Measurements from ENCODE around the gene CRYM. TPM values are rescaled to one million over a fixed set of nuclear protein-coding genes. Genes with fewer than 3 reads are reported as not detected.

The CRYM gene
- total and polyA plus RNA-seq, 10 of the 15 experiments (the other 5 are each of a cell fraction or from before 2014, with no cell fraction given): 0.30 to 6.1 (median 3.9) TPM

DNA sequence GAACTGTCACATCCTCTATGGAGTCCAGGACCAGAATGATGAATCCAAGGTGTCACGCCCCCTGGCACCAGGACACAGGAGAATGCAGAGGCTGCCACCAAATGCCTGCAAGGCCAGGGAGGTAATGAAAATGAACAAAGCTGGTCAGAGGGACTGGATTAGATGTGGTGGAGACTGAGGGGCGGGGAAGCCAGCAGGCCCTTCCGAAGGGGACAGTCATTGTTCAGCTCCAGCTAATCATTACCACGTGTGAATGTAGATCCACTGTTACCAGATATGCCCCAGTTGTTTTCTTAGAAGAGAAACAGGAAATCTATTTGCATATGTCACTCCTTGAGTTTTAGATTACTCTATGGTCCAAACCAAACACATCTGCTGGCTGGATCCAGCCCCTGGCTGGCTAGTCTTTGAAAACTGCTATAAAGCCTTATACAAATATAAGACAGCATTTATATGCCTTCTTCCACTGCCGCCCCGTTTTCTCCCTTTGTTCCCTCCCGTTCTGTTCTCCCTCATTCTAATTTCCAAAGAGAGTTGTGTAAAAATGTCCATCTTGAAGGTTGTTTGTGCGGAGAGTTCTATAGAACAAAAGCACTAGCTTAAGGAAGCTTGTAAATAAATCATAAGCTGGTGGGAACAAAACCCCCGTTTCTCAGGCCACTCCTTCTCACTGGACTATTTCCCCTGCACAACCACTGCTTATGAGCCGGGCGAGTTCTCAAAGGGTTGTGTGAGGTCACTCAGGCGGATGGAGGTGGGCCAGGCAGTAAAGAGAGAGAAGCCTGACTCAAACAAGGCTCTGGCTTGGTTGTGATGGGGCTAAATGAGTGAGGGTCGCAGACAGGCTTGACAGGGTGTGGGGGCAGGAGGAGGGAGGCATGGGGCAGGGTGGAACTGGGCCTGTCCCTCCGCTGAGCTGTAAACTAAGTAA lies 14.2 kb downstream of the CRYM start (continued):
- TF ChIP-seq, protein P1, sequence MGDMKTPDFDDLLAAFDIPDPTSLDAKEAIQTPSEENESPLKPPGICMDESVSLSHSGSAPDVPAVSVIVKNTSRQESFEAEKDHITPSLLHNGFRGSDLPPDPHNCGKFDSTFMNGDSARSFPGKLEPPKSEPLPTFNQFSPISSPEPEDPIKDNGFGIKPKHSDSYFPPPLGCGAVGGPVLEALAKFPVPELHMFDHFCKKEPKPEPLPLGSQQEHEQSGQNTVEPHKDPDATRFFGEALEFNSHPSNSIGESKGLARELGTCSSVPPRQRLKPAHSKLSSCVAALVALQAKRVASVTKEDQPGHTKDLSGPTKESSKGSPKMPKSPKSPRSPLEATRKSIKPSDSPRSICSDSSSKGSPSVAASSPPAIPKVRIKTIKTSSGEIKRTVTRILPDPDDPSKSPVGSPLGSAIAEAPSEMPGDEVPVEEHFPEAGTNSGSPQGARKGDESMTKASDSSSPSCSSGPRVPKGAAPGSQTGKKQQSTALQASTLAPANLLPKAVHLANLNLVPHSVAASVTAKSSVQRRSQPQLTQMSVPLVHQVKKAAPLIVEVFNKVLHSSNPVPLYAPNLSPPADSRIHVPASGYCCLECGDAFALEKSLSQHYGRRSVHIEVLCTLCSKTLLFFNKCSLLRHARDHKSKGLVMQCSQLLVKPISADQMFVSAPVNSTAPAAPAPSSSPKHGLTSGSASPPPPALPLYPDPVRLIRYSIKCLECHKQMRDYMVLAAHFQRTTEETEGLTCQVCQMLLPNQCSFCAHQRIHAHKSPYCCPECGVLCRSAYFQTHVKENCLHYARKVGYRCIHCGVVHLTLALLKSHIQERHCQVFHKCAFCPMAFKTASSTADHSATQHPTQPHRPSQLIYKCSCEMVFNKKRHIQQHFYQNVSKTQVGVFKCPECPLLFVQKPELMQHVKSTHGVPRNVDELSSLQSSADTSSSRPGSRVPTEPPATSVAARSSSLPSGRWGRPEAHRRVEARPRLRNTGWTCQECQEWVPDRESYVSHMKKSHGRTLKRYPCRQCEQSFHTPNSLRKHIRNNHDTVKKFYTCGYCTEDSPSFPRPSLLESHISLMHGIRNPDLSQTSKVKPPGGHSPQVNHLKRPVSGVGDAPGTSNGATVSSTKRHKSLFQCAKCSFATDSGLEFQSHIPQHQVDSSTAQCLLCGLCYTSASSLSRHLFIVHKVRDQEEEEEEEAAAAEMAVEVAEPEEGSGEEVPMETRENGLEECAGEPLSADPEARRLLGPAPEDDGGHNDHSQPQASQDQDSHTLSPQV (IDR thresholded peaks at IDR 0.05): no peak
- 0 out of 2 replicates have a peak, but pooled peaks have one; percentile 22 for TF ChIP-seq CHD2 (IDR thresholded peaks at IDR 0.05; ENCODE audit: borderline replicate concordance, low read depth, low read length)
- TF ChIP-seq FOXM1 (IDR thresholded peaks at IDR 0.05; ENCODE audit: low read depth, low read length): no peak
- no peak for TF ChIP-seq CREM (IDR thresholded peaks at IDR 0.05; ENCODE audit: low read depth)
- no peak for TF ChIP-seq NBN (IDR thresholded peaks at IDR 0.05)
- peak; percentile 91; the same call in 2 of the 3 replicates for TF ChIP-seq POU2F2 (IDR thresholded peaks at IDR 0.05; ENCODE audit: borderline replicate concordance, low read depth, low read length)
- no peak for TF ChIP-seq MLLT1 (IDR thresholded peaks at IDR 0.05)
- no peak for TF ChIP-seq RELB (IDR thresholded peaks at IDR 0.05; ENCODE audit: low read depth)
- 0 out of 2 replicates have a peak, but pooled peaks have one; percentile 19 for TF ChIP-seq MXI1 (IDR thresholded peaks at IDR 0.05; ENCODE audit: low read depth, low read length)
- TF ChIP-seq HDAC2 (IDR thresholded peaks at IDR 0.05): no peak
- peak; percentile 20; the same call in 1 of the 2 replicates for TF ChIP-seq ZNF687 (IDR thresholded peaks at IDR 0.05)
- TF ChIP-seq, protein P2, sequence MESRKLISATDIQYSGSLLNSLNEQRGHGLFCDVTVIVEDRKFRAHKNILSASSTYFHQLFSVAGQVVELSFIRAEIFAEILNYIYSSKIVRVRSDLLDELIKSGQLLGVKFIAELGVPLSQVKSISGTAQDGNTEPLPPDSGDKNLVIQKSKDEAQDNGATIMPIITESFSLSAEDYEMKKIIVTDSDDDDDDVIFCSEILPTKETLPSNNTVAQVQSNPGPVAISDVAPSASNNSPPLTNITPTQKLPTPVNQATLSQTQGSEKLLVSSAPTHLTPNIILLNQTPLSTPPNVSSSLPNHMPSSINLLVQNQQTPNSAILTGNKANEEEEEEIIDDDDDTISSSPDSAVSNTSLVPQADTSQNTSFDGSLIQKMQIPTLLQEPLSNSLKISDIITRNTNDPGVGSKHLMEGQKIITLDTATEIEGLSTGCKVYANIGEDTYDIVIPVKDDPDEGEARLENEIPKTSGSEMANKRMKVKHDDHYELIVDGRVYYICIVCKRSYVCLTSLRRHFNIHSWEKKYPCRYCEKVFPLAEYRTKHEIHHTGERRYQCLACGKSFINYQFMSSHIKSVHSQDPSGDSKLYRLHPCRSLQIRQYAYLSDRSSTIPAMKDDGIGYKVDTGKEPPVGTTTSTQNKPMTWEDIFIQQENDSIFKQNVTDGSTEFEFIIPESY (IDR thresholded peaks at IDR 0.05): no peak
- TF ChIP-seq EP300 (IDR thresholded peaks at IDR 0.05; ENCODE audit: borderline replicate concordance in 1 of 2, control insufficient read depth in 1 of 2, low read depth in 2 of 2, low read length in 2 of 2): peak in 1 of 2 experiments; percentile 35; a peak in 1 of 4 replicates
- no peak for TF ChIP-seq EZH2 (IDR thresholded peaks at IDR 0.05; ENCODE audit: borderline replicate concordance, control insufficient read depth, low read depth, low read length)
